ENCODE data around the gene CCDC110.

CCDC110 gene

GRCh38 chr4:185421366-185422124 is 50.0 kb downstream of the CCDC110 start:
- no peak for DNase-seq (ENCODE audit: low spot score)

- DNase-seq (ENCODE audit: low spot score), result no peak
Observed at GRCh38 chr4:185416955-185417354, 54.6 kb downstream of the CCDC110 start.

GRCh38 chr4:185412412-185412811 is 59.1 kb downstream of the CCDC110 start:
- no peak for DNase-seq (ENCODE audit: low spot score)

- no peak for DNase-seq (ENCODE audit: low spot score)
Observed at GRCh38 chr4:185411849-185412248, 59.7 kb downstream of the CCDC110 start.

GRCh38 chr4:185408432-185408831 is 63.1 kb downstream of the CCDC110 start:
- no peak for DNase-seq (ENCODE audit: low spot score)

GRCh38 chr4:185405296-185405999 is 66.1 kb downstream of the CCDC110 start:
- peak; percentile 26 for DNase-seq (ENCODE audit: low spot score)

GRCh38 chr4:185404031-185404430 is 67.5 kb downstream of the CCDC110 start:
- DNase-seq (ENCODE audit: low spot score), result no peak

- no peak for DNase-seq (ENCODE audit: low spot score)
Observed at GRCh38 chr4:185399466-185399865, 72.1 kb downstream of the CCDC110 start.

- no peak for DNase-seq (ENCODE audit: low spot score)
Observed at GRCh38 chr4:185398618-185399017, 72.9 kb downstream of the CCDC110 start.

- no peak for DNase-seq (ENCODE audit: low spot score)
Observed at GRCh38 chr4:185396724-185397385, 74.7 kb downstream of the CCDC110 start, which contains the start of gene ANKRD37. TSS of gene ANKRD37 (plus strand) at chr4:185396841. CDS start at chr4:185396924, 83 bp downstream.

GRCh38 chr4:185395956-185396723 is 75.4 kb downstream of the CCDC110 start:
- peak; percentile 99 for DNase-seq (ENCODE audit: low spot score)

- DNase-seq (ENCODE audit: low spot score), result peak; percentile 19
Observed at GRCh38 chr4:185395238-185395955, 76.1 kb downstream of the CCDC110 start, which contains the start of gene LRP2BP. TSS of gene LRP2BP (minus strand) at chr4:185395924. CDS start at chr4:185378186, 17,738 bp downstream.

Measured in germinal center (tissue), 1 donor.